BLaER1 (cell line): ENCODE results near the gene ALS2CL.

Experiments used
- H3K27ac ChIP-seq: shearing (Covaris generic); formaldehyde crosslinking; 2 replicates; pipeline ENCODE4 v1.8.1; 2022
- H3K27me3 ChIP-seq: shearing (Covaris generic); formaldehyde crosslinking; 2 replicates; pipeline ENCODE4 v1.8.1; 2022
- H3K36me3 ChIP-seq: shearing (Covaris generic); formaldehyde crosslinking; 2 replicates; pipeline ENCODE4 v1.8.1; 2022
- H3K4me1 ChIP-seq: shearing (Covaris generic); formaldehyde crosslinking; 2 replicates; pipeline ENCODE4 v1.8.1; 2022
- H3K4me2 ChIP-seq: shearing (Covaris generic); formaldehyde crosslinking; 2 replicates; pipeline ENCODE4 v1.8.1; 2022
- H3K4me3 ChIP-seq: shearing (Covaris generic); formaldehyde crosslinking; 2 replicates; pipeline ENCODE4 v1.8.1; 2022
- H3K9ac ChIP-seq: shearing (Covaris generic); formaldehyde crosslinking; 2 replicates; pipeline ENCODE4 v1.8.1; 2022
- H3K9me3 ChIP-seq: shearing (Covaris generic); formaldehyde crosslinking; 2 replicates; pipeline ENCODE4 v1.8.1; 2022
- H4K20me1 ChIP-seq: shearing (Covaris generic); formaldehyde crosslinking; 2 replicates; pipeline ENCODE4 v1.8.1; 2022
- Cebpa-rat ChIP-seq: shearing (Covaris generic); IDR thresholded peaks from 2 replicates; pipeline ENCODE4 v1.8.1; 2022

ALS2CL gene

DNA sequence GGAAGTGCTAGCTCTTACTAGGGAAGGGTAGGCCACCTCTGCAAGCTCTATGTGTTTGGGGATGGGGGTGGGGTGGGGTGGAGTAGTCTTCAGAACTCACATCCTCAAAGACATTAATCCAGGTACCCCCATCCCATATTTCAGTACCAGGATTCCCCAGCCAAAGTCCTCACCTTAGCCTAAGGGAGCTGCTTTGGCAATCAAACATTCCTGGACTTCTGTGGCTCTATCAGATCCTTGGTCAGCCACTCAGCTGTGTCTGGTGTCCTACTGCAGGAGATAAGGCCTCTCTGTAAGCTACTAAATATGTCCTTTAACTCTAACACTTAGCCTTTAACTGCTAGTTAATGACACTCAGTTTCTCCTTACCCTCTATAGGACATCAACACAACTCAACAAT is 54.3 kb downstream of the ALS2CL start:
- peaks cover 16% of the 10 kb centered on the region; the same call in 1 of the 2 replicates for H3K4me1 ChIP-seq
- no peaks in the 10 kb centered on the region for H3K27me3 ChIP-seq
- no peaks in the 10 kb centered on the region for H4K20me1 ChIP-seq
- no peak overlapping the region for H3K27ac ChIP-seq
- H3K9ac ChIP-seq: no peak overlapping the region
- no peaks in the 10 kb centered on the region for H3K36me3 ChIP-seq
- H3K4me3 ChIP-seq: no peak overlapping the region
- no peak for TF ChIP-seq Cebpa-rat
- no peak overlapping the region for H3K4me2 ChIP-seq
- peaks cover 17% of the 10 kb centered on the region for H3K9me3 ChIP-seq

DNA sequence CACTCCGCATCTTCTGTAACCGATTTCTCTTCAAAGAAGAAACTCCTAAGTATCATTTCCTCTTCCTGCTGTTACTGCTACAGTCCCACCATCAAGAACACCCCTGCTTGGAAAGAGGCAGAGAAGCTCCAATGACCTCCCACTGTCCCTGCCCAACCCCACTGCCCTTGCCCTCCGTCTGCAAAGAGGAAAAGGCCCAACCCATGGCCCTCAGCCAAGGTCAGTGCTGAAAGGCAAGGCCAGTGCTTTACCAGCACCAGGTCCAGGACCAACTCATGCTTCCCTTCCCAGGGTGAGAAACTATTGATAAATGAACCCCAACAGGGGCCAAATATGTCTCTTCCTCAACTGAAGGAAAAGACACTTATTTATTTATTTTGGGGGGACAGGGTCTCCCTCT is 58.6 kb downstream of the ALS2CL start:
- H3K9me3 ChIP-seq: no peaks in the 10 kb centered on the region
- H3K4me2 ChIP-seq: peak overlapping the region; percentile 22; the same call in 1 of the 2 replicates

DNA sequence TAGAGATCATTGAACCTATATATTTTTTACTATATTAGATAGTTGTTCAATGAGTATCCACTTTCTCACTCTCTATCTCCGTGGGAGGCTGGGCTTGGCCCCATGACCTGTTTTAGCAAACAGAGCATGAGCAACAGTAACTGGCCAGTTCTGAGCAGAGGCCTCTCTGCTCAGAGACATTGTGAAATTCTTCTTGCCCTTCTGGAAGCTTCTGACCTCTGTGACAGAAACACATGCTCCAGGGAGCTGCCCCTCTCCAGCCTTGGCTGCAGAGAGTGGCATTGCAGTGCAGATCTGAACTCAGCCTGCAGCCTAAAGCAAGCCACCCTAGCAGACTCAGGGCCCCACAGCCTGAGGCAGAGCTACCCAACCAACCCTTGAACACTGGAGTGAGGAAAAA is 60.7 kb downstream of the ALS2CL start:
- Histone ChIP-seq H3K27ac (no peak overlapping the region), H3K4me2 (no peak overlapping the region), H3K9ac (no peak overlapping the region), H3K4me1 (peaks cover 37% of the 10 kb centered on the region), H3K27me3 (no peaks in the 10 kb centered on the region), H3K36me3 (no peaks in the 10 kb centered on the region), H3K9me3 (no peaks in the 10 kb centered on the region), H3K4me3 (no peak overlapping the region), H4K20me1 (no peaks in the 10 kb centered on the region)
- no peak for TF ChIP-seq Cebpa-rat

More for the DNA sequence above, 58.6 kb downstream of the ALS2CL start:
- Histone ChIP-seq H3K4me3 (no peak overlapping the region), H4K20me1 (no peaks in the 10 kb centered on the region), H3K4me1 (peaks cover 27% of the 10 kb centered on the region), H3K36me3 (no peaks in the 10 kb centered on the region), H3K27me3 (no peaks in the 10 kb centered on the region), H3K27ac (no peak overlapping the region), H3K9ac (no peak overlapping the region)
- no peak for TF ChIP-seq Cebpa-rat

DNA sequence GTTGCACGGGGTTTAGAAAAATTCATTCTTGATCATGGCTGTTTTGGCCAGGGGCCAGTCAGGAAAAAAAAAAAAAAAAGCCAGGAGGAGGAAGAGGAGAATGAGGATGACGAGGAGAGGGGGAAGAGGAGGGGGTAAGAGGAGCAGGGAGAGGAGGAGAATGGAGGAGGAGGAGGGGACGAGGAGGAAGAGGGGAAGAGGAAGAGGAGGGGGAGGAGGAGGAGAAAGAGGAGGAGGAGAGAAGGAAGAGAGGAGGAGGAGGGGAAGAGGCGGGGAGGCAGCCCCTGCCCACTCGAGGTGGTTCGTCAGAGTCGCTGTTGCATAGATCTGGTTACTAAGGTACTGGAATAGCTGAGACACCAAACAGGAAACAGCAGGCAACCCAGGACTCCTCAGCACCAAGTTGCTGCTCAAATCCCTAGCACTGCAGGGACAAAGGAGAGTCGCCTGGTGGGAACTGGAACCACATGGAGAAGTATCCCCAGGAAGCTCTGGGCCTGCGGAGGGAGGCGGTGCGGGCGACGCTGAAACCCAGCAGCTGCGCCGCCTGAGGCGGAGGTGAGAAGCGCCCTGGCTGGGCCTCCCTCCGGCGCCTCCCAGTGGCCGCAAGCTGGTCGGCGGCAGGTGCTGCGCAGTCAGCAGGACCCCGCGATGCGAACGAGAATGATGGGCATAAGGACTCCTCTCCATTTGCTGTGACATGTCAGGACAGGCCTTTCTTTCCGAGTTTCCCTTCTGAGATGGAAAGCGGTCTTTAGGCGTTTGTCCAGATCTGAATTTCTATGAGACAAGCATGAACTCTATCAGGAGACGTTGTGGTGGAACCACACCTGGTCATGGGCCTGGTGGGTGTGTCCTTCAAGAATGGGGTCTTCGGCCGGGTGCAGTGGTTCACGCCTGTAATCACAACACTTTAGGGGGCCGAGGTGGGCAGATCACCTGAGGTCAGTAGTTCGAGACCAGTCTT is 63.6 kb downstream of the ALS2CL start:
- no peak for TF ChIP-seq Cebpa-rat
- H3K4me3 ChIP-seq: peak overlapping the region; percentile 55
- peaks cover 35% of the 10 kb centered on the region for H3K4me1 ChIP-seq
- H3K4me2 ChIP-seq: peak overlapping the region; percentile 82
- H3K27ac ChIP-seq: peak overlapping the region; percentile 73
- H4K20me1 ChIP-seq: no peaks in the 10 kb centered on the region
- no peaks in the 10 kb centered on the region for H3K36me3 ChIP-seq
- no peaks in the 10 kb centered on the region for H3K27me3 ChIP-seq
- no peaks in the 10 kb centered on the region for H3K9me3 ChIP-seq
- H3K9ac ChIP-seq: peak overlapping the region; percentile 66

DNA sequence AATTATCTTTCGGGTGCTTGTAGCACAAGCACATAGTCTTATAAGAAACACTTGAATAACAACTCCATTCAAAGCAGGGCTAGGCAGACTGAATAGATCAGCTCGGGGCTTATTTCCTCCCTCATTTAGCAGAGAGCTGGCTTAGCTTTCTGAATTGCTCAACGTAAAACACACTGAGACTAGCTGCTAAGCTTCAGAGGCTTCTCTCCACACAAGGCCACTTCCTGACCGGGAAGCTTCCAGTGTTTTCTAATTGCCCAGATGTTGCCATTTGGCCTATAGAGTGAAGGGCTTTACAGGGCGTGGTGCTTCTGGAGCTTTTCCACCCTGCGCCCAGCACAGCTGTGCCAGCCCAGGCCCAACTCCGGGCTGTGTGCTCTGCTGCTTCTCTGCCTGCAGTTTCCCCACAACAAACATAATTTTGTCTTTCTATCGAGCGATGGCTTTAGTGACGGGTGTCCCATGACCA is 64.5 kb downstream of the ALS2CL start:
- Histone ChIP-seq H3K9me3 (no peaks in the 10 kb centered on the region), H3K4me1 (peaks cover 26% of the 10 kb centered on the region), H3K36me3 (no peaks in the 10 kb centered on the region), H3K4me2 (peak overlapping the region; percentile 82), H3K9ac (no peak overlapping the region), H3K27me3 (no peaks in the 10 kb centered on the region), H3K4me3 (no peak overlapping the region), H3K27ac (peak overlapping the region; percentile 73; the same call in 1 of the 2 replicates), H4K20me1 (no peaks in the 10 kb centered on the region)
- TF ChIP-seq Cebpa-rat: no peak

DNA sequence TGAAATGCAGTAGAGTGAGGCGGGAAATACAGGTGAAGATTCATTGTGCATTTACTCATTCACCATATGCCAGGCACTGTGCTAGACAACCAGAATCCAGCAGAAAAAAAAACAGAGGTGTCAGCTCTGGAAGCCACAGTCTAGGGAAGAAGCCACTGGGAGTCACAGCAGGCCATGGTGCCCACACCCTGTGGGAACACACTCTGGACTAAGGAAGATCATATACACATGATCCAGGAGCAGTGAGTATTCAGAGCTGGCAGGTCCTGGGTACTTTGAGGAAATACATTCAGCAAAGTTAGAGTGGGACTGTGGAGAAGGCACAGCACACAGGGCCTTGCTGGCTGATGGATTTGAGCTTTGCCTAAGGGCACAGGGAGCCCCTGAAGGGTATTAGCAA is 66.4 kb downstream of the ALS2CL start:
- H3K4me3 ChIP-seq: no peak overlapping the region
- H3K36me3 ChIP-seq: no peaks in the 10 kb centered on the region
- no peaks in the 10 kb centered on the region for H3K27me3 ChIP-seq
- H3K9ac ChIP-seq: no peak overlapping the region
- TF ChIP-seq Cebpa-rat: no peak
- no peak overlapping the region for H3K27ac ChIP-seq
- no peaks in the 10 kb centered on the region for H4K20me1 ChIP-seq
- no peaks in the 10 kb centered on the region for H3K9me3 ChIP-seq
- no peak overlapping the region for H3K4me2 ChIP-seq
- peaks cover 21% of the 10 kb centered on the region for H3K4me1 ChIP-seq

DNA sequence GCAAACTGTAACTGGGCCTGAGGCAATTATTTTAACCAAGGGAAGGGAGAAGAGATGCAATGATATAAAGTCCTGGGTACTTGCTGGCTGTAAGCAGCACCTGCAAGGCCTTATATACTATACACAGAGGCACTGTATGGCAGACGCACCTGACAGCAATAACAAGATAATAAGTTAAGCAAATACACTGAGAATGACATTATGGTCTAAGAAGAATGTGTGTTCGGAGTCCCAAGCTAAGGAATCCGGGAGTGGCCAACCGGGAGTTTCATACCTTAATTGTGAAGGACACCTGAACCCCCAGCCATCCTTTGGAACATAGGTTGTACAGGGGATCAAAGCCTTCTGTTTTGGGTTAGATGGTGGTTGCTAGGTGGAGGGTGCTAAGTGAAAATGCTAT is 67.4 kb downstream of the ALS2CL start:
- TF ChIP-seq Cebpa-rat: no peak
- Histone ChIP-seq H3K27me3 (no peaks in the 10 kb centered on the region), H3K9me3 (no peaks in the 10 kb centered on the region), H3K4me3 (no peak overlapping the region), H4K20me1 (no peaks in the 10 kb centered on the region), H3K4me1 (peaks cover 21% of the 10 kb centered on the region), H3K4me2 (no peak overlapping the region), H3K27ac (no peak overlapping the region), H3K36me3 (no peaks in the 10 kb centered on the region), H3K9ac (no peak overlapping the region)

DNA sequence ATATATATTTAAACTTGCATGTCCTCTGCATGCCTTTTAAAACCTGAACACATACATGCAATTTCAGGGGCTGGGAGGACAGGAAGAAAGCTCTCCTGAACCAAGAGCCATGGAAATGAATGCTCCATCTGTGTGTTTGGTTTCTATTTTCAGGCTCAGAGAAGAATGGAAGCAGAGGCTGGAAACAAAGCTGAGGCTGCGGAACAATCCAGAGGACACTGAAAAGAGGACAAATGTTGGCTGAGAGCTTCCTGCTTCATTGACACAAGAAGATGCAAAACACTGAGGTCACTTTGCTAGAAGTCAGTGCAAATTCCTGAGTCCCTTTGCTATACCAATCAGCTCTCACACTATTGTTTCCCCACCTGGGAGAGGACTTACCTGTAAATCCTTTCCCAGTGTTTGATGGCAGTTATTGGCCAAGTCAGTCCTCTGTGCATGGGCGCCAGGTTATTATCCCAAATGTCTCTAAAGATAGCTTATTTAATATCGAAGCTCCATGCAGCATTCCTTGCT is 68.4 kb downstream of the ALS2CL start:
- H4K20me1 ChIP-seq: no peaks in the 10 kb centered on the region
- TF ChIP-seq Cebpa-rat: no peak
- no peak overlapping the region for H3K4me3 ChIP-seq
- H3K4me2 ChIP-seq: no peak overlapping the region
- peaks cover 12% of the 10 kb centered on the region for H3K4me1 ChIP-seq
- H3K9me3 ChIP-seq: no peaks in the 10 kb centered on the region
- H3K27me3 ChIP-seq: no peaks in the 10 kb centered on the region
- H3K9ac ChIP-seq: no peak overlapping the region
- no peak overlapping the region for H3K27ac ChIP-seq
- H3K36me3 ChIP-seq: no peaks in the 10 kb centered on the region

DNA sequence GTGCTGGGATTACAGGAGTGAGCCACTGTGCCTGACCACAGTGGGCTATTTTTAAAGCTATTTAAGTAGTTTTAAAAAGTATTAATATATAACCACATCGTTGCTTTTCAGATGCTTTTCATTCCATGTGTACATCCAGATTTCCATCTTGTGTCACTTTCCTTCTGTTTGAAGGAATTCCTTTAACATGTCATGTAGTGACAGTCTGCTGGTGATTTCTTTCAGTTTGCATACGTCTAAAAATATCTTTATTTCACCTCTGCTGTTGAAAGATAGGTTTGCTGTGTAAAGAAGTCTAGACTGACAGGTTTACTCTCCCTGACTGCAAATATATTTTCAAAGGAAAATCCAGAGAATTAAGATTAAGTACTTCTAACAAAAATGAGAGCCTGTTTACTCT is 68.9 kb downstream of the ALS2CL start:
- H3K4me1 ChIP-seq: peaks cover 7% of the 10 kb centered on the region
- H3K27me3 ChIP-seq: no peaks in the 10 kb centered on the region
- TF ChIP-seq Cebpa-rat: no peak
- H4K20me1 ChIP-seq: no peaks in the 10 kb centered on the region
- H3K27ac ChIP-seq: no peak overlapping the region
- H3K9me3 ChIP-seq: no peaks in the 10 kb centered on the region
- H3K9ac ChIP-seq: no peak overlapping the region
- no peak overlapping the region for H3K4me2 ChIP-seq
- H3K4me3 ChIP-seq: no peak overlapping the region
- H3K36me3 ChIP-seq: no peaks in the 10 kb centered on the region
